Hepatocyte (in vitro differentiated cells): ENCODE data around the gene CAB39.

Experiments
- CTCF ChIP-seq: fragments of 200-600 bp; sonication (generic); IDR thresholded peaks from 2 replicates; pipeline ENCODE4 v1.5.1; 2016; ENCODE audit warnings: antibody characterized with exemption, mild to moderate bottlenecking; ENCODE audit not compliant: poor library complexity
- EZH2 ChIP-seq: fragments of 200-600 bp; sonication (generic); IDR thresholded peaks from 2 replicates; pipeline ENCODE4 v1.6.1; 2016; ENCODE audit warnings: antibody characterized with exemption, mild to moderate bottlenecking, borderline replicate concordance

DNA sequence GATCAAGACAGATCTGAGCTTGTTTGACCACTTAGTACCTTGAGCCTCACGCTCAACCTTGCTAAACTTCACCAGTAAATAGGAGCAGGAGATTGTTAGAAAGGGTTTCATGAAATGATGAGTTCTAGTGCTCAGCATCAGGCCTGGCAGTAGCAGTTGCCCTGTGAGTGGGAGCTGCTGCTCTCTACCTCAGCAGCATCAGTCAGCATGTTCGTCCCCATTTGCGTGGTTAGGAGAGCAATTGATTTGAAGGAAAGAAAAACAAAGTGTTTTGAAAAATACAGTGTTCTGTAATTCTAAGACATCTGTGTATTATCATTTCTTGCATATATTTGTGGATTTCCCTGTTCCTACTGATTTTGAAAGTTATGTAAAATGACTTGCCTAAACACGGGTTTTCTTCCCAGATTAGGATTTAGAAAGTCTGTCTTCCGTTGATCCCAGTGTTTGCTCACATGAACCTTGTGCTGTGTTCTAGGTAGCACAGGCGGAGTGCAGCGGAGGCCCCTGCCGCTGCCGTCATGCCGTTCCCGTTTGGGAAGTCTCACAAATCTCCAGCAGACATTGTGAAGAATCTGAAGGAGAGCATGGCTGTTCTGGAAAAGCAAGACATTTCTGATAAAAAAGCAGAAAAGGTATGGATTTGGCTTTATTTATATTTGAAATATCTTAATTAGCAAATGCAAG lies 47.0 kb downstream of the CAB39 start:
- TF ChIP-seq EZH2 (no peak), CTCF (no peak)
